ENCODE results near the gene NLRP12.
A peak's percentile ranks its signal among the peaks of the same experiment; 100 is the strongest.
"Not testable (repeated sequence)": the region's sequence is repeated elsewhere in the genome, so short reads cannot be mapped to it uniquely, and the experiment has no call there.

Gene NLRP12

DNA sequence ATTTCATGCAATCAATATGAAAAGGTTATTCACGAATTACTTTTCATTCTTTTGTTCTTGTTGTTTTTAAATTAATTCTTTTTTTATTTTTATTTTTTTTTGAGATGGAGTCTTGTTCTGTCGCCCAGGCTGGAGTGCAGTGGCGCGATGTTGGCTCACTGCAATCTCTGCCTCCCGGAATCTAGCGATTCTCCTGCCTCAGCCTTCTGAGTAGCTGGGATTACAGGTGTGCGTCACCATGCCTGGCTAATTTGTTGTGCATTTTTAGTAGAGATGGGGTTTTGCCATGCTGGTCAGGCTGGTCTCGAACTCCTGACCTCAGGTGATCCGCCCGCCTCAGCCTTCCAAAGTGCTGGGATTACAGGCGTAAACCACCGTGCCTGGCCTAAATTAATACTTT is 16.1 kb upstream of the NLRP12 start:
- not testable (repeated sequence) for DNase-seq (ENCODE audit: low spot score)

DNA sequence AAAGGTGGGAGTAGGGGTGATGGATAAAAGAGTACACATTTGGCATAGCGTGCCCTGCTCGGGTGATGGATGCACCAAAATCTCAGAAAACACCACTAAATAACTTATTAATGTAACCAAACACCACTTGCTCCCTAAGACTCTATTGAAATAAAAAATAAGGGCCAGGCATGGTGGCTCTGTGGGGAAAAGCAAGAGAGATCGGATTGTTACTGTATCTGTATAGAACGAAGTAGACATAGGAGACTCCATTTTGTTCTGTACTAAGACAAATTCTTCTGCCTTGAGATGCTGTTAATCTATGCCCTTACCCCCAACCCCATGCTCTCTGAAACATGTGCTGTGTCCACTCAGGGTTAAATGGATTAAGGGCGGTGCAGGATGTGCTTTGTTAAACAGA is 14.3 kb upstream of the NLRP12 start:
- not testable (repeated sequence) for DNase-seq (ENCODE audit: low spot score)

DNA sequence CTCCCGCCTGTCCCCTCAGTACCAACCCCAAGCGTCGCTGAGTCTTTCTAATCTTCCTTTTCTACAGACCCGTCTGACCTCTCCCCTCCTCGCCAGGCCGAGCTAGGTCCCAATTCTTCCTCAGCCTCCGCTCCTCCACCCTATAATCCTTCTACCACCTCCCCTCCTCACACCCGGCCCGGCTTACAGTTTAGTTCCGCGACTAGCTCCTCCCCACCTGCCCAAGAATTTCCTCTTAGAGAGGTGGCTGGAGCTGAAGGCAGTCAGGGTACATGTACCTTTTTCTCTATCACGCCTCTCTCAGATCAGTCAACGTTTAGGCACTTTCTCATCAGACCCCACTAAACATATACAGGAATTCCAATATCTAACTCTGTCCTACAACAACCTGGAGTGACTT is 8.7 kb upstream of the NLRP12 start:
- not testable (repeated sequence) for DNase-seq (ENCODE audit: low spot score)

DNA sequence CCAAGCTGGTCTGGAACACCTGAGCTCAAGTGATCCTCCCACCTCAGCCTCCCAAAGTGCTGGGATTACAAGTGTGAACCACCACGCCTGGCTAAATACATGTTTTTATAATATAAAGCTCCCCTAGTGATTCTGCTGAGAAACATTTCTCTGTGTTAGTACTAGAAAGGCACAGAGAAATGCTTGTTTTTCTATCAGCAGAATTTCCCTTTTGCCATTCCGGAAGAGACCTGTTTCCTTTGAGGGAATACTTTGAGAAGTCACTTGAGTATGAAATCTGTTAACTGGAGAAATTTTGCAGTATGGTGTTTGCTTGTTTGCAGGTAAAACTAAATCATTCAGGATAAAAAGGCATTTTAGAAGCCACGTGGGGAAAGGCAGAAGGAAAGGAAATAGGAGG is 4.4 kb upstream of the NLRP12 start:
- DNase-seq (ENCODE audit: low spot score): no peak

DNA sequence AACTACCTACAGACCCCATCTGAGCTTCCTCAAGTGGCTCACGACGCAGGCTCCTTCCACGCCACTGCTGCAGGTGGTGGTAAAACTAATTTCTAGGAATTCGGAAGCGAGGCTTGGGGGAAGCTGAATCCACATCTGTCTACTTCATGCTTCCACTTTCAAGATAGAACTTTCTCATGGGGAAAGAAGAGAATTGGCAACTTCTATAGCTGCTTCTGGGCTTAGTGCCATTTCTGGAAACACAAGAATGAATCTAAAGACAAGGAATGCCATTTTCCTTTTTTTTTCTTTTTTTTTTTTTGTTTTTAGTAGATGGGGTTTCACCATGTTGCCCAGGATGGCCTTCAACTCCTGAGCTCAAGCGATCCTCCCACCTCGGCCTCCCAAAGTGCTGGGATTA is 2.8 kb upstream of the NLRP12 start:
- no peak for DNase-seq (ENCODE audit: low spot score)

DNA sequence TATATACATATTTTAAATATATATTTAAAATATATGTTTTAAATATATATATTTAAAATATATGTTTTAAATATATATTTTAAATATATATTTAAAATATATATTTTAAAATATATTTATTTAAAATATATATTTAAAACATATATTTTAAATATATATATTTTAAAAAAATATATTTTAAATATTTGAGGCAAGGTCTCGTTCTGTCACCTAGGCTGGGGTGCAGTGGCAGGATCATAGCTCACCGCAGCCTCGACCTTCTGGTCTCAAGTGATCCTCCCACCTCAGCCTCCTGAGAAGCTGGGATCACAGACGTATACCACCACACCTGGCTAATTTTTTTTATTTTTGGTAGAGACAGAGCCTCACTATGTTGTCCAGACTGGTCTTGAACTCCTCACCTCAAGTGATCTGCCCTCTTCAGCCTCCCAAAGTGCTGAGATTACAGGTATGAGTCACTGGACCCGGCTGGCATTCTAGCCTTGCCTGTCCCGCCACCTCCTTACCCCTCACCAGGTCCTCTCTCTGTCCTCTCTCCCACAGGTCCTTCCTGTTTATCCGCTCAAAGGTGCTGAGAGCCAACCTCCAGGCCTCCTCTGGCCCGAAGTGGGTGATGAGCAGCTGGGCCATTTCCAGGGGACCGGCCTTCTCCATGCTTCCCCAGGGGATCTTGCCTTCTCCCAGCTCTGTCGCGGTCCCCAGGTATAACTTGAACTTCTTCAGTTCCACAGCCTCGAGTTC is 564 bp downstream of the NLRP12 start:
- DNase-seq (ENCODE audit: low spot score): no peak

DNA sequence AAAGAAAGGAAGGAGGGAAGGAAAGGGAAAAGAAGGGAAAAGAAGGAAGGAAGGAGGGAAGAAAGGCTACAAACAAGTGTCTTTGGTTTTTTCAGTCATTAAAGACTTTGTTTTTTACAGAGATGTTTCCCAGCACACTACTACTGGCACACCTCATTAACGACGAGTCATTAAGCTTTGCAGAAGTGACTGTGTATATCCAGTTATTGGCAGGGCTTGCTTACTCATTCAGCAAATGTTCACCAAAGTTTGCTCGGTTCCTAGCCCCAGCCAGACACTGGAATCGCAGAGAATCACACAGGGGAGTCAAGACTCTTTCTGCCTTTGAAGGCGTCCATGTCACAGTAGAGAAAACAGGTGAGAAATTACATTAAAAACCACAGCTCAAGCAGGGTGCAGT is 4.3 kb downstream of the NLRP12 start:
- DNase-seq (ENCODE audit: low spot score): no peak

DNA sequence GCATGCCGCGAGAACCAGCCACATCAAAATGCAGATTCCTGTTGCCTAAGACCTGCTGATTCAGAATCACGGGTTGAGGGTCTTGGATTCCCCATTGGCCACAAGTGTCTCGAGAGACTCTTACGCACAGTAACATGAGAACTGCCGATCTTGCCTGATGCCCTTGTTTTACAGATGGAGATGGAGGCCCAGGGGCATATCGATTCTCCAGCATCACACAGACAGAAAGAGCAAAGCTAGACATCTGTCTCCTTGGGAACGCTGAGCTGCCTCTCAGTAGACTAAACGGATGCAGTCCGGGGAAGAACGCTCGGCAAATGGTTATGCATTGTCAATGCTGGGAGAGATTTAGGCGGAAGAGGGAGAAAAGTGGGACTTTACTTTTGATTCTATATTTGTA is 5.4 kb downstream of the NLRP12 start:
- no peak for DNase-seq (ENCODE audit: low spot score)

DNA sequence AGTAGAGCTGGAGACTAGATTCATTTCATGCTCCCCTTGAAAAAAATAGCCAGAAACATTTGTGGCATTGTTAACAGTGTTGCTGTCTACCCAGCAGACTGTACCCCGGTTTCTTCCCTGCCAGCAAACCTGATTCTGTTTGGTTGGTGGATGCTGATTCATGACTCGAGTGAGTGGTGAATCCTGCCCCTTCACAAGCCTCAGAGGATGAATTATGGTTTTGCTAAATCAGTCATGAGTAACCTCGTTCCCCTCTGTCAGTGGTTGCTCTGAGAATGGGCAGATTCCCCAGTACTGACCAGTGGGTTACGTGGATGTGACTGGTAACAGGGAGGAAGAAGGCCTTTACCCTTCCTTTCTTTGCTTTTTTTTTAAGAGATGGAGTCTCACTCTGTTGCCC is 10.1 kb downstream of the NLRP12 start:
- DNase-seq (ENCODE audit: low spot score): no peak

DNA sequence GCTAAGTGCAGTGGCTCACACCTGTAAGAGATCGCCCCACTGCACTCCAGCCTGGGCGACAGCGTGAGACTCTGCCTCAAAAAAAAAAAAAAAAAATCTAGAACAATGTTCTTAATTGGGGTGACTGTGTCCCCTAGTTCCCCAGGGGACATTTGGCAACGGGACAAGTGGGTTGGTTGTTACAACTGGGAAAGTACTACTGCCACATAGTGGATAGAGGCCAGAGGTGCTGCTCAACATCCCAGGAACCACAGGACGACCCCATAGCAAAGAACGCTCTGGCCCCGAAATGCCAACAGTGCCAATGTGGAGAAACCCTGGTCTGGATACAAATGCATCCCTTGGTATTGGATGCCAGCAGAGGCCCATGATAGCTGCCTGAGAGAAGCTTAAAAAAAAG is 11.8 kb downstream of the NLRP12 start:
- no peak for DNase-seq (ENCODE audit: low spot score)

DNA sequence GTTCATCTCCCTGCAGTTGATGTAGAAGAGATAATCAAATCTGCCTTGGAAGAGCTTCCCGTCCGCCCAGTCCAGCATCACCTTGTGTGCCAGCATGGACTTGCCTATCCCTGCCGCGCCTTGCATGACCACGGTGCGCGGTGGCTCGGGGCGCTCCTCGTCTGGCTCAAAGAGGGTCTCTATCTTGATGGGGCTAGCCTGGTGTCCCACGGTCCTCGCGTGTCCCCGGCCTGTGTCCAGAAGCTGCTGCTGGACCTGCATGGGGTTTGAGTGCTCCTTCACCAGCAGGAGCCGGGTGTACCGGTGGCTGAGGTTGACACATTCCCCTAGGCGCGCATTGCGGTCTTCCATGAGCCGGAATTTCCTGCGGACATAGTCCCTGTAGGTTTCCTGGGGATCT is 13.2 kb downstream of the NLRP12 start:
- no peak for DNase-seq (ENCODE audit: low spot score)

DNA sequence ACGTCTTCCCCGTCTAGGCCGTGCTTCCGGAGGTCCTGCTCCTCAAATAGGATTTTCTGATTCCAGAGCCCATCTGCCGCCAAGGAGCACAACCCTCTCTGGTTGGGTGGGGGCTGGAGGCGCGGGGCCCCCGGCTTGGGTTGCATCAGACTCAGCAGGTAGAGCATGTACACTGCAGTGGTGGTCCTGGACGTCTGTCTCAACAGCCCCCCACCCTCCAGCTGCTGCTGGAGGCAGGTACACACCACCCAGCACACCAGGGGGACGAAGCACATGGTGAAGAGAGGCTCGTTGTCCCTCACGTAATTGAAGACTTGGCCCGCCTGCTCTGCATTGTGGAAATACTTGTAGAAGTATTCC is 13.9 kb downstream of the NLRP12 start:
- DNase-seq (ENCODE audit: low spot score): no peak

DNA sequence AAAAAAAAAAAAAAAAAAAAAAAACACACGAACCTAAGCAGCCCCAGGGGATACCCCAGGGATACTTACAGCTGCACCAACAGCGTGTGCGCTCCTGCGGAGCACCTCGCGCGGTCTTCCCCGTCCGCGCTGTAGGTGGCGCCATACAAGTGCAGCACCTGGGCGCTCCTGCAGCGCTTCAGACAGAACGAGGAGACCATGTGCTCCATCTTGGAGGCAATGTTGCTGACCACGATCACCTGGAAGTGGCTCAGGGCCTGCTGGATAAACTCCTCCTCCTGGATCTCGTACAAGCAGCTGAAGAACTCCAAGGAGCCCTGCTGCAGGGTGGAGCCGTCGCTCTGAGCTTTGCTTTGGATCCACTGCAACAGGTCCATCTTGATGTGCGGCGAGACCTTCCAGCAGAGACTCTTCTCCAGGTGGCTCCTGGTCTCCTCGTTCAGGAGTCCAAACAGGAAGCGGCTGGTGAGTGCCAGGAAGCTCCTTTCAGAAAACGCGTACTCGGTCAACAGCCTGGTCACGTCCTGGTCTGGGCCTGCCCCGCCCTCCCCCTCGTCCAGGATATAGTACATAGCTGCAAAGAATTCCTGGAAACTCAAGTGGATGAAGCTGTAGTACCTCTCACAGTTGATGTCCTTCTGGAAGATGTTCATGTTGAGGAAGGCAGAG is 14.5 kb downstream of the NLRP12 start:
- no peak for DNase-seq (ENCODE audit: low spot score)

DNA sequence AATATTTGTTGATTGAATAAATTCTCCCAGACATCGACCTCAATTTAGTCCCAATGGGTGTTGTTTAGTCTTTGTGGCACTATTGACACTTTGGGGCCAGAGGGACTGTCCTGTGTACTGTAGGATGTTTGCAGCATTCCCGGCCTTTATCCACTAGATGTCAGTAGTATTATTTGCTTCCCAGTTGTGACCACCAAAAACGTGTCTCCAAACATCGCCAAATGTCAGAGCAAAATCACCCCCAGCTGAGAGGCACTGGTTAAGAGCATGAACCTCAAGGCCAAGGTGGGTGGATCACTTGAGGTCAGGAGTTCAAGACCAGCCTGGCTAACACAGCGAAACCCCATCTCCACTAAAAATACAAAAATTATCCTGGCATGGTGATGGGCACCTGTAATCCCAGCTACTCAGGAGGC is 15.4 kb downstream of the NLRP12 start:
- no peak for DNase-seq (ENCODE audit: low spot score)

DNA sequence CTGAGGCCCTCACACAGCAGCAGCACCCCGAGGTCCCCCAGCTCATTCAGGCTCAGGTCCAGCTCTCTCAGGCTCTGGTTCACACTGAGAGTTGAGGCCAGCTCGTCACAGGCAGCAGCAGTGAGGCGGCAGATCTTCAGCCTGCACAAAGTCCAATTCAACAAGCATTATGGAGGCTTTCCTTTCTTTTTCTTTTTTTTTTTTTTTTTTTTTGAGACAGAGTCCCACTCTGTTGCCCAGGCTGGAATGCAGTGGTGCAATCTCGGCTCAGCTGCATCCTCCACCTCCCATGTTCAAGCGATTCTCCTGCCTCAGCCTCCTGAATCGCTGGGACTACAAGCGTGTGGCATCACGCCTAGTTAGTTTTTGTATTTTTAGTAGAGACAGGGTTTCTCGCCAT is 22.9 kb downstream of the NLRP12 start:
- DNase-seq (ENCODE audit: low spot score): no peak

DNA sequence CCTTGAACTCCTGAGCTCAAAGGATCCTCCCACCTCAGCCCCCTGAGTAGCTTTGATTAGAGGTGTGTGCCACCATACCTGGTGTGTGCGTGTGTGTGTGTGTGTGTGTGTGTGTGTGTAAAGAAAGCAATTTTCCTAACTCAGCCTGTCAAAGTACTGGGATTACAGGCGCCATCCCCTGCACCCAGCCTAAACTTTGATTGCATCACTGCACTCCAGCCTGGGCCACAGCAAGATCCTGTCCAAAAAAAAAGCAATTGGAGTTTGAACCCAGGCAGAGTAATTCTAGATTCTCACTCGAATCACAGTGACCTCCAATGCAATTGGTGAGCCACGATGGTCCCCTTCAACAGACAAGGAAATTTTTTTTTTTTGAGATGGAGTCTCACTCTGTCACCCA is 29.1 kb downstream of the NLRP12 start:
- DNase-seq (ENCODE audit: low spot score): no peak

DNA sequence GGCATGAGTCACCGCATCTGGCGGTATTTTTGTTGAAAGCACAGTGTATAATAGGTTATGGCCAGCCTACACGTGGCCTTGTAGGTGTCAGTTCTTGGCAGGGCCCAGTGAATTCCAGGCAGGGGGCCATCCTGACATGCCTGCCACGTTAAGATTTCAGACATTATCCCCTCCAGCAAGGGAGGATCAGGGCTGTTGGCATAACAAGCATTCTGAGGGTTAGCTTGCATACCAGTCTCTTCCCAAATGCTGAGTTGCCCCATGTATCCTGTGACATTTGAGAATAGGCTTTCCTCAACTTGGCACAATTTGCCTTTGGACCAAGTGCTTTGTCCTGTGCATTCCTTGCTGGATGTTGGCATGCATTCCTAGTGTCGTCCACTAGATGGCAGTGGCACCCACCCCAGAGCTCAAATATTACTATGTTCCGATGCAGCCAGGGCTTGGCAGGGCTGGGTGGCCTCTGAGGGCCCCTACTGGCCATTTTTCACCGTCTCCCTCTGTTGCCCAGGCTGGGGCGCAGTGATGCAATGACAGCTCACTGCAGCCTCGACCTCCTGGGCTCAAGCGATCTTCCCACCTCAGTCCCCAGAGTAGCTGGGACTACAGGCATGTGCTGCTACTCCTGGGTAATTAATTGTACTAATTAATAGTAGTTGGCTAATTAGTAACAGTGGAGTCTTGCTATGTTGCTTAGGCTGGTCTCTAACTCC is 31.2 kb downstream of the NLRP12 start:
- peak; percentile 77 for DNase-seq (ENCODE audit: low spot score)

DNA sequence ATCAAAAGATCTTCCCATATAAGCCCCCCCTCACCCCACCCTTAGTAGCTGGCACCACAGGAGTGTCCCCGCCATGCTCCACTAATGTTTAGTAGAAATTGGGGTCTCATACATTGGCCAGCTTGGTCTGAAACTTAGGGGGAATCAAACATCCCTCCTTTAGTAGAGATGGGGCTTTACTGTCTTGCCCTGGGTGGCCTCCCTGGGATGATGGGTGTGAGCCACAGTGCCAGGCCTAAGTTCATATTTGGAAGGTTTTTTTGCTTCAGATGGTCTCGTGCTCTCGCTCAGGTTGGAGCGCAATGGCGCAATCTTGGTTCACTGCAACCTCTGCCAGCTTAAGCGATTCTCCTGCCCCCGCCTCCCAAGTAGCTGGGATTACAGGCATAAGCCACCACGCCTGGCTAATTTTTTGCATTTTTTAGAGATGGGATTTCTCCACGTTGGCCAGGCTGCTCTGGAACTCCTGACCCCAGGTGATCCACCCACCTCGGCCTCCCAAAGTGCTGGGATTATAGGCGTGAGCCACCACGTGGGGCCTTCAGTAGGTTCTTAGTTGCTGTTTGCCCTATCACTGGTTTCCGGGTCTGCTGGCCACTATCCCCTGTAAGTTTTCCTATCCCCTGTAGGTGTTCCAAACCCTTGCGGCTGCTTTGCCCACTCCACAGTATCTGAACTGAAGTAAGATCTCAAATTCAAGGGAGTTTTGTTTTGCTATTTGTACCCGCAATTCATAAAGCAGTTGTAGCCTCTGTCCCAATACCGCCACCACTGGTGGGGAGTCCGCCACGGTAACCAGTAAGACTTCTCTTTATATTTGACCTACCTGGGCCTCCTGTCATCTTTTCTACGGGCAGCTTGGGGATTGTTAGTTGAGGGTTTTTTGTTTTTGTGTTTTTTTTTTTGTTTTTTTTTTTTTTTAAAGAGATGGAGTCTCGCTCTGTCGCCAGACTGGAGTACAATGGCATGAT is 34.1 kb downstream of the NLRP12 start:
- DNase-seq (ENCODE audit: low spot score): no peak

DNA sequence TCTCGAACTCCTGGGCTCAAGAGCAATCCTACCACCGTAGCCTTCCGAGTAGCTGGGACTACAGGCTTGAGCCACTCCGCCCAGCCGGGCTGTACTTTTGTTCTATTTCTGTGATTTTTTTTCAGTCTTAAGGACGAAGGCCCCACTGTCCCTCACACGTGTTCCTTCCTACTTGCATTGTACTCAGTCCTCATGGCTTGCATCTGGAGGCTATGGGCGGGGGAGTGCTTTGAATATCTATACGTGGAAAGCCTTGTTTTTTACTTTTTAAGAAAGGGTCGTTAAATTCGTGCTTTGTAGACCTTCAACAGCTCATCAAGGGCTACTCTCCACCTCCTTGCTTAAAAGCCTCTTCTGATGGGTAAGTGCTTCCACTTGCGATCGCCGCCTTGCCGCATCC is 36.8 kb downstream of the NLRP12 start:
- DNase-seq (ENCODE audit: low spot score): no peak

DNA sequence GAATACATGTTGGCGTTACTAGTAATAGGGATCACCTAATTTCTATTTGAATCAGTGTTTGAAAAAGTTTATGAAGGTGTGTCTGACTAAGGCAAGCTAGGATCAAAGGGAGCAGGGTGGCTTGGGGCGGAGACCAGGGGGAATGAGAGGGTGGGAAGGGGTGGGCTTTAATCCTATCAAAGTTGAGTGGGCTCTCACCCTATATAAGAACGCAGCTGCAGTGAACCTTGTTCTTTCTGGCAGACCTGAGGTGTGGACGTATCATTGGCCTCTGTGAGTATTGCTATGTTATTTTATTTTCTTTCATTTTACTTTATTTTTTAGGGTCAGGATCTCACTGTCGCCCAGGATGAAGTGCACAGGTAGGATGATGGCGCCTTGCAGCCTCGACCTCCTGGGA is 37.4 kb downstream of the NLRP12 start:
- no peak for DNase-seq (ENCODE audit: low spot score)

DNA sequence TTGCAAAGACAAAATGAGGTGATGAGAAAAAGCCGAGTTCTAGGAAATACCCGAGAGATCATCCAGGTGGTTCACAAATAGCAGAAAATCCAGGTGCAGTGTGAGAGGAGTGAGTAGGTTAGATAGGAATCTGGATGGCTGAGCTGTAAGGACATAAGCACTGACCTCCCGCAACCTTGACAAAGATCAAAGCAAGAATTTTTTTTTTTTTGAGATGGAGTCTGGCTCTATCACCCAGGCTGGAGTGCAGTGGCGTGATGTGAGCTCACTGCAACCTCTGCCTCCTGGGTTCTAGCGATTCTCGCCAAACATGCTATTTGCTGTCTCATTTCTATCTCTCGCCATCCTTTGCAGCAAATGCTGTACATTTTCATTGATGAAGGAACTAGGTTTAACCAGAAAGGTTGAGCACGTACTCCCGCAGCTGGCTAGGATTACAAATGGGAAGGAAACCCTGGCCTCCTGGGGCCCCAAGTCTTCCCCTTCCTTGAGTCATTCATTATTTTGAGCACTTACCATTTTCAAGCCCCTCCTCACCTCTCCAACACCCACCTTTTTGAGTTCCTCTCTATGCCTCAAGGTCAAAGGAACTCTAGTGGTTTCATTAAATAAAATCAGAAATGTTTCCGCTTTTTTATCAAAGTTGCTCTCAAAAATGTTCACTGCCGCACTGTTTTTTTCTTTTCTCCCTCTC is 38.8 kb downstream of the NLRP12 start:
- DNase-seq (ENCODE audit: low spot score): no peak

DNA sequence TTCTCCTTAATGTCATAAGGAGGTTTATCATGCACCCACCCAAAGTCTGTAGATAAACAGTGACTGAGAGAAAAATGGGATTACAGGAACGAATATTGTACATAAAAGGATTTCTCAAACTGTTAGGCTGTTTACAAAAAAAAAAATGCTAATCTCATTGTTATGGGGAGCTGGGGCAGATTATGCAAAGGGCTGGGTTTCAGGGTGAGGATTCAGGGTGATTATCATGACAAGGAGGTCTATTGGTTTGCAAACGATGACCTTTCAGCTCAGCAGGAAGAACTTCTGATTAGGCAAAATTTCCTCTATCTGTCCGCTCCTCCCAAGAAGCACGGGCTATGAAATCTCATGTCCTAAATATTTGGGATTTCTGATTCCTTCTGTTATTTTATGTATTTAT is 41.4 kb downstream of the NLRP12 start:
- no peak for DNase-seq (ENCODE audit: low spot score)
